ENCODE results near the gene TOM1L2.

Gene TOM1L2

DNA sequence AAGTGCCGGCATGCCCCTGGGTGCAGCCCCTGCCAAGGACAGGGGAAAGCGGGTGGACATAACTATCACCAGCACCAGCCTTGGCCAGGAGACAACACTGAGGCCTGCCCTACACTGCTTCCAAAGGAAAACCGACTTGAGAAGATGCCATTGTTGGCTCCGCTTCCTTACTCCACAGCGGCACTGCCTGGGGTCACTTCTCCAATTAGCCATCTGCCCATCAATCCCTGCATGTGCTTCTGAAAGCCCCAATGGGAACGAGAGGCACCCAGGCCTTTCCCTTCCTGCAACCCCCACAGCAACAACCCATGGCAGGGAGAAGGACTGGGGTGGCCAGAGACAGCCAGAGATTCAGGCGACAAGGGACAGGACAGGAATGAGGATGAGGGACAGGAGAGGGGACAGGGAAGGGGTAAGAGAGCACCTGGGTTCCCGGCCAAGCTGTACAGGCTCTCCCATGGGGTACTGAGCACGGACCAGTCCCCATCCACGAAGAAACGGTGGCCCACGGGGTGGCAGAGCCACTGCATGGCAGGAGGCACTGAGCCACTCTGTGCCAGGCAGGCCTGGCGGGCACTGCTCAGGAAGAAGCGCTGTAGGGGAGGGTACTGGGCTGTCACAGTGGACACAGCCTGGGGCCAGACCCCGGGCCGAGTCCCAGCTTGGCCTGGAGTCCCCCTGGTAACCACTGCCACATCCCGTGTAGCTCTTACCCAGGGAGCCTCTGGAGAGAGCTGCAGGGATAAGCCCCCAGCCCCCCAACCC lies 156.6 kb downstream of the TOM1L2 start:
- TF ChIP-seq, protein P1, sequence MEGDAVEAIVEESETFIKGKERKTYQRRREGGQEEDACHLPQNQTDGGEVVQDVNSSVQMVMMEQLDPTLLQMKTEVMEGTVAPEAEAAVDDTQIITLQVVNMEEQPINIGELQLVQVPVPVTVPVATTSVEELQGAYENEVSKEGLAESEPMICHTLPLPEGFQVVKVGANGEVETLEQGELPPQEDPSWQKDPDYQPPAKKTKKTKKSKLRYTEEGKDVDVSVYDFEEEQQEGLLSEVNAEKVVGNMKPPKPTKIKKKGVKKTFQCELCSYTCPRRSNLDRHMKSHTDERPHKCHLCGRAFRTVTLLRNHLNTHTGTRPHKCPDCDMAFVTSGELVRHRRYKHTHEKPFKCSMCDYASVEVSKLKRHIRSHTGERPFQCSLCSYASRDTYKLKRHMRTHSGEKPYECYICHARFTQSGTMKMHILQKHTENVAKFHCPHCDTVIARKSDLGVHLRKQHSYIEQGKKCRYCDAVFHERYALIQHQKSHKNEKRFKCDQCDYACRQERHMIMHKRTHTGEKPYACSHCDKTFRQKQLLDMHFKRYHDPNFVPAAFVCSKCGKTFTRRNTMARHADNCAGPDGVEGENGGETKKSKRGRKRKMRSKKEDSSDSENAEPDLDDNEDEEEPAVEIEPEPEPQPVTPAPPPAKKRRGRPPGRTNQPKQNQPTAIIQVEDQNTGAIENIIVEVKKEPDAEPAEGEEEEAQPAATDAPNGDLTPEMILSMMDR (IDR thresholded peaks at IDR 0.05): no peak
- no peaks in the 10 kb centered on the region for H3K27me3 ChIP-seq
- no peak overlapping the region for H3K4me3 ChIP-seq (ENCODE audit: low read depth in 1 of 2, low read length in 1 of 2)
- H3K36me3 ChIP-seq: peaks cover 84% of the 10 kb centered on the region
- no peaks in the 10 kb centered on the region for H3K9me3 ChIP-seq
- H3K27ac ChIP-seq: no peak overlapping the region
- H3K4me1 ChIP-seq (ENCODE audit: control insufficient read depth in 1 of 2, insufficient read depth in 1 of 2, low read depth in 1 of 2, low read length in 1 of 2): peaks cover 8 to 10% of the 10 kb centered on the region in 2 experiments

GRCh38 chr17:17815062-17815406 lies 157.2 kb downstream of the TOM1L2 start:
- TF ChIP-seq, protein P1 (IDR thresholded peaks at IDR 0.05): no peak
- no peak overlapping the region for H3K27ac ChIP-seq
- no peaks in the 10 kb centered on the region for H3K9me3 ChIP-seq
- H3K4me3 ChIP-seq (ENCODE audit: low read depth in 1 of 2, low read length in 1 of 2): no peak overlapping the region
- H3K4me1 ChIP-seq (ENCODE audit: control insufficient read depth in 1 of 2, insufficient read depth in 1 of 2, low read depth in 1 of 2, low read length in 1 of 2): peaks cover 8 to 10% of the 10 kb centered on the region in 2 experiments
- no peaks in the 10 kb centered on the region for H3K27me3 ChIP-seq
- peaks cover 89% of the 10 kb centered on the region for H3K36me3 ChIP-seq

GRCh38 chr17:17814162-17815061 lies 157.8 kb downstream of the TOM1L2 start:
- H3K27ac ChIP-seq: no peak overlapping the region
- H3K36me3 ChIP-seq: peaks cover 89% of the 10 kb centered on the region
- no peak overlapping the region for H3K4me3 ChIP-seq (ENCODE audit: low read depth in 1 of 2, low read length in 1 of 2)

DNA sequence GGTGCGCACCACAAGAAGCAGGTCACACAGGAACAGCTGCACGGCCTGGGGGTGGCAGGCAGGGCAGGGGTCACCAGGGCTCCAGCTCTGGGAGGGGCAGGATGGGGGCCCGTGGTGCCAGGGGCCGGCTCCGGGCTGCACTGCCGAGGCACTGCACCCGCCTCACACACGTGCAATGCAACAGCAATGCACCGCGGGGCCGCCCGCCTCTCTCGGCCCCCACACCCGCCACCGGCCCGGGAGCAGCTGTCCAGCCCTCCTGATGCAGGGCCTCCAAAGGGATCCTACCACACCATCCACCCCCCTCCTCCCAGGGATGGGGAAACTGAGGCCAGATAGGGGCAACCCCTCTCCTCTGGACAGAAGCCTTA lies 158.5 kb downstream of the TOM1L2 start:
- Histone ChIP-seq H3K36me3 (peaks cover 82% of the 10 kb centered on the region), H3K27me3 (no peaks in the 10 kb centered on the region), H3K4me3 (ENCODE audit: low read depth in 1 of 2, low read length in 1 of 2) (no peak overlapping the region), H3K4me1 (ENCODE audit: control insufficient read depth in 1 of 2, insufficient read depth in 1 of 2, low read depth in 1 of 2, low read length in 1 of 2) (peaks cover 0 to 3% of the 10 kb centered on the region in 2 experiments), H3K9me3 (no peaks in the 10 kb centered on the region), H3K27ac (no peak overlapping the region)
- TF ChIP-seq, protein P1 (IDR thresholded peaks at IDR 0.05): no peak

More at GRCh38 chr17:17814162-17815061, 157.8 kb downstream of the TOM1L2 start:
- Histone ChIP-seq H3K27me3 (no peaks in the 10 kb centered on the region), H3K4me1 (ENCODE audit: control insufficient read depth in 1 of 2, insufficient read depth in 1 of 2, low read depth in 1 of 2, low read length in 1 of 2) (peaks cover 1 to 4% of the 10 kb centered on the region in 2 experiments), H3K9me3 (no peaks in the 10 kb centered on the region)
- TF ChIP-seq, protein P1 (IDR thresholded peaks at IDR 0.05): no peak

DNA sequence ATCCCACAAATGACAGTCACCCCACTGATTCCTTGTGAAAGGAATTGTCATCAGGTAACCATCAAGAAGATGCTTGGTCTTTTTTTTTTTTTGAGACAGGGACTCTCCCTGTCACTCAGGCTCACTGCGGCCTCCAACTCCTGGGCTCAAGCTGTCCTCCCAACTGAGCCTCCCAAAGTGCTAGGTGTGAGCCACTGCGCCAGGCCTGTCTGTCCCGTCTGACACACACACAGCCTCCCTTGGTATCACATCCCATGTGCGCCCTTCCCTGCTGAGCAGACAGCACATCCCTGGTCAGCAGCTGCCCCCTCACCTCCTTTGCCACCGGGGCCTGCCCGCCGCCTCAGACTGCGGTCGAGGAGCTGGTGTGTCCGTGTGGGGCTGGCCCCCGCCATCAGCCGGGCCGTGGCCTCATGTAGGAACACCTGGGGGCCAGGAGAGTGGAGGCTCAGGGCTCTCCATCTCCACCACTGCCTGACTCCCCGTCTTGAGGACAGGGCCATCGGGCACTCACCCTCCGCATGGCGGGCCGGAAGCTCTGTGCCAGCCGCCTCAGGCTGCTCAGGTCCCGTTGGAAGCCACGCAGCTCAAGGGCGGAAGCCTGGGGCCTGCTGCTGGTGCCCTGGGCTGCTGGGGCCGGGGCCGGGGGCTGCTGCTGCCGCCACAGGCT lies 159.0 kb downstream of the TOM1L2 start:
- Histone ChIP-seq H3K27me3 (no peaks in the 10 kb centered on the region), H3K27ac (no peak overlapping the region), H3K36me3 (peaks cover 77% of the 10 kb centered on the region), H3K4me1 (ENCODE audit: control insufficient read depth in 1 of 2, insufficient read depth in 1 of 2, low read depth in 1 of 2, low read length in 1 of 2) (peaks cover 0 to 3% of the 10 kb centered on the region in 2 experiments), H3K9me3 (no peaks in the 10 kb centered on the region), H3K4me3 (ENCODE audit: low read depth in 1 of 2, low read length in 1 of 2) (no peak overlapping the region)
- TF ChIP-seq, protein P1 (IDR thresholded peaks at IDR 0.05): no peak
